NK-92 treated with Interleukin-12 subunit alpha and Interleukin-12 subunit beta, amount 100 ng/mL, for 24 hours (cell line): ENCODE data around the gene PP2D1.
A peak's percentile ranks its signal among the peaks of the same experiment; 100 is the strongest.
"Not testable (repeated sequence)": the region's sequence is repeated elsewhere in the genome, so short reads cannot be mapped to it uniquely, and the experiment has no call there.

Source experiments
- DNase-seq: peaks from one replicate; lab custom pipeline; 2025; lab: John Stamatoyannopoulos, UW

PP2D1 gene

GRCh38 chr3:20039765-20040547, 27.9 kb upstream of the PP2D1 start, which contains the start of gene KAT2B:
Gene KAT2B (plus strand): TSS chr3:20040446. CDS start chr3:20040478, 32 bp downstream.
- DNase-seq, result peak; percentile 83

GRCh38 chr3:20039466-20039764, 27.4 kb upstream of the PP2D1 start:
- DNase-seq, result no peak

- DNase-seq, result no peak
These were observed 26.8 kb upstream of the PP2D1 start for GRCh38 chr3:20038699-20039465.

GRCh38 chr3:20037255-20037996, 25.4 kb upstream of the PP2D1 start:
- DNase-seq, result no peak

- no peak for DNase-seq
These were observed 23.0 kb upstream of the PP2D1 start for GRCh38 chr3:20035019-20035418.

GRCh38 chr3:20031939-20032338, 19.9 kb upstream of the PP2D1 start:
- DNase-seq, result not testable (repeated sequence)

GRCh38 chr3:20028905-20029331, 16.9 kb upstream of the PP2D1 start:
- DNase-seq, result no peak

- DNase-seq, result no peak
These were observed 15.1 kb upstream of the PP2D1 start for GRCh38 chr3:20027136-20027535.

GRCh38 chr3:20023623-20024405, 11.8 kb upstream of the PP2D1 start:
- DNase-seq, result no peak

- DNase-seq, result no peak
These were observed 11.0 kb upstream of the PP2D1 start for GRCh38 chr3:20022954-20023622.

- not testable (repeated sequence) for DNase-seq
These were observed 4.0 kb upstream of the PP2D1 start for GRCh38 chr3:20016076-20016475.

- no peak for DNase-seq
These were observed 3.5 kb upstream of the PP2D1 start for GRCh38 chr3:20015525-20015924.

- no peak for DNase-seq
These were observed 1.3 kb upstream of the PP2D1 start for GRCh38 chr3:20013396-20013795.

GRCh38 chr3:20008646-20009045, 3.4 kb downstream of the PP2D1 start:
- no peak for DNase-seq

- DNase-seq, result no peak
These were observed 4.1 kb downstream of the PP2D1 start for GRCh38 chr3:20007960-20008359.

- DNase-seq, result no peak
These were observed 10.1 kb downstream of the PP2D1 start for GRCh38 chr3:20001932-20002331.

- no peak for DNase-seq
These were observed 14.6 kb downstream of the PP2D1 start for GRCh38 chr3:19997502-19997901.

- DNase-seq, result no peak
These were observed 17.3 kb downstream of the PP2D1 start for GRCh38 chr3:19994796-19995195.

GRCh38 chr3:19988904-19989303, 23.2 kb downstream of the PP2D1 start:
- not testable (repeated sequence) for DNase-seq

- DNase-seq, result no peak
These were observed 40.0 kb downstream of the PP2D1 start for GRCh38 chr3:19972054-19972453.

GRCh38 chr3:19970327-19970726, 41.7 kb downstream of the PP2D1 start:
- DNase-seq, result no peak
